GM21619 (cell line): ENCODE measurements around the gene IFI16.
A peak's percentile ranks its signal among the peaks of the same experiment; 100 is the strongest.
"Not testable (repeated sequence)": the region's sequence is repeated elsewhere in the genome, so short reads cannot be mapped to it uniquely, and the experiment has no call there.

Experiments
- ATAC-seq: cut with Tn5 transposase; IDR thresholded peaks from one replicate; pipeline ENCODE4 v1.9.1; 2021; ENCODE audit not compliant: unreplicated experiment

The IFI16 gene

DNA sequence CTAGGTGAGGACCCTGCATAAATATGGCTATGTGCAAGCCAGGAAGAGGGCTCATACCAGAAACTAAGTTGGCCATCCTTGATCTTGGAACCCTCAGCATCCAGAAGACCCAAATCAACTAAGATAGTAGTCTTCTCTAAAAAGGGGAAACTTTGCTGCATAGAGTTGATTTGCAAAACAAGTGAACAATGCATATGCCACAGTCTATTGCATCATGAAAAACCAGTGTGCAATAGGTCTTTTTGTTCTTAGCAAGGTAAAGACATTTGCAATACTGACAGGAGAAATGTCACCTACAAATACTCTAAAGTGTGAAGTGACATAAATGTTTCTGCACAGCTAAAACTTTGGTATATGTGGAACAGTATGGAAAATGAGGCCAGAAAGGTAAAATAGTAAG, 2.0 kb upstream of the IFI16 start:
- no peak for ATAC-seq

- peak; percentile 79 for ATAC-seq
These were observed 941 bp upstream of the IFI16 start for GRCh38 chr1:159008744-159009188.

GRCh38 chr1:159009287-159009686, 420 bp upstream of the IFI16 start:
- ATAC-seq = no peak

- no peak for ATAC-seq
These were observed 684 bp downstream of the IFI16 start for GRCh38 chr1:159010391-159010790.

- ATAC-seq = not testable (repeated sequence)
These were observed 1.3 kb downstream of the IFI16 start for GRCh38 chr1:159011001-159011400.

GRCh38 chr1:159011751-159012150, 2.0 kb downstream of the IFI16 start:
- ATAC-seq = no peak

DNA sequence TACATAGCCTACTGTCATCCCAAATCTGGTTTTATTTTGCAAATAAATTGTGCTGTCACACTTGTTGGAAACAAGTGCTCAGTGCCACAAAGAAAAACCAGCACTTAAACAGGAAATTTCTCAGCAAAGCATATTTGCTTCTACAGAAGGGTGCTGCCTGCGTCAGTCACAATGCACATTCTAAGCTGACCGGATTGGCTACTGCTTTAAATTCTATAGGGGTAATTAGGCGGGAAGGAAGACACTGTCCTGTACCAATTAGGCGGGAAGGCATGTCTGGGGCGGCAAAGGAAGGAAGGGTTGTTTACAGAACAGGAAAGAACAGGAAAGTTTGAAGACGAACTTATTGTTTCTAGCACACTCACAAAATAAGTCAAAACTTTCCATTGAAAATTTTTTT, 2.8 kb downstream of the IFI16 start:
- ATAC-seq = peak; percentile 22

- no peak for ATAC-seq
These were observed 4.4 kb downstream of the IFI16 start for GRCh38 chr1:159014003-159014571.

GRCh38 chr1:159014851-159015250, 5.1 kb downstream of the IFI16 start:
- ATAC-seq = no peak

- peak; percentile 93 for ATAC-seq
These were observed 5.8 kb downstream of the IFI16 start for GRCh38 chr1:159015440-159015909.

DNA sequence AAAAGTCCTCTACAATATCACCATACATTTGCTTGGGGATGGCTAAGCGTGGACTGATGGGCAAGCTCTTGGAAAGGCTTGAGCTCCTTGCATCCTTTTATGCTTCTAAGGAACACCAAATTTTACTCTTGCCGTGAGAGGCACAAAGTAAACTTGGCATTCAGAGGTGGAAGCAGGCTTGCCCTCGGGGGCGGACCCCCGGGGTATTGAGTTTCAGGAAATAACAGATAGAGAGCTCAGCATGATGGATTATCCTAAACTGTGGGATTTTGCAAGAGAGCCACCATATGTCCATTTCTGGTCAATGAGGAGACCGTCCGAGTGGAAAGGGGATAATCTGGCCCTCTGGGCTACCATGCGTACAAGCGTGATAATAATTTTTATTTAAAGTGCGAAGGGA, 14.0 kb downstream of the IFI16 start:
- ATAC-seq = no peak

GRCh38 chr1:159025043-159025442, 15.3 kb downstream of the IFI16 start:
- ATAC-seq = no peak

DNA sequence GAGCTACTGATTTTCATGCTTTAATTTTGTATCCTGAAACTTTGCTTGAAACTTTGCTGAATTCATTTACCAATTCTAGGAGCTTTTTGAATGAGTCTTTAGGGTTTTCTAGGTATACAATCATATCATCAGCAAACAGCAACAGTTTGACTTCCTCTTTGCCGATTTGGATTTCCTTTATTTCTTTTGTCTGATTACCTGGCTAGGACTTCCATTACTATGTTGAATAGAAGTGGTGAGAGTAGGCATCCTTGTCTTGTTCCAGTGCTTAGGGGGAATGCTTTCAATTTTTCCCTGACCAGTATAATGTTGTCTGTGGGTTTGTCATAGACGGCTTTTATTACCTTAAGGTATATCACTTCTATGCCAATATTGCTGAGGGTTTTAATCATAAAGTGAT, 17.1 kb downstream of the IFI16 start:
- ATAC-seq = not testable (repeated sequence)

DNA sequence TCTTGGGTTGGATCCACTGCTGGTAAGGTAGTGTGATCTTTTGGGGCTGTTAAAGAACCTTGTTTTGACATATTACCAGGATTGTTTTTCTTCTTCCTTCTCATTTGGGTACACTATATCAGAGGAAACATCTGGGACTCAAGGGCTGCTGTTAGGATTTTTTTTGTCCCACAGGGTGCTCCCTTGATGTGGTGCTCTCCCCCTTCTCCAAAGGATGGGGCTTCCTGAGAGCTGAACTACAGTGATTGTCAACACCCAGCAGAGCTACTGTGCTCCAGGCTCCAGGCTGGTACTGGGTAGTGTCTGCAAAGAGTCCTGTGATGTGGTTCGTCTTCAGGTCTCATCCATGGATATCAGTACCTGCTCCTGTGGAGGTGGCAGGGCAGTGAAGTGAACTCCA, 20.6 kb downstream of the IFI16 start:
- no peak for ATAC-seq

GRCh38 chr1:159030877-159031447, 21.3 kb downstream of the IFI16 start:
- no peak for ATAC-seq

GRCh38 chr1:159040206-159040605, 30.5 kb downstream of the IFI16 start:
- ATAC-seq = no peak

GRCh38 chr1:159040893-159041724, 31.4 kb downstream of the IFI16 start:
- no peak for ATAC-seq

GRCh38 chr1:159046486-159046885, 36.8 kb downstream of the IFI16 start:
- not testable (repeated sequence) for ATAC-seq

DNA sequence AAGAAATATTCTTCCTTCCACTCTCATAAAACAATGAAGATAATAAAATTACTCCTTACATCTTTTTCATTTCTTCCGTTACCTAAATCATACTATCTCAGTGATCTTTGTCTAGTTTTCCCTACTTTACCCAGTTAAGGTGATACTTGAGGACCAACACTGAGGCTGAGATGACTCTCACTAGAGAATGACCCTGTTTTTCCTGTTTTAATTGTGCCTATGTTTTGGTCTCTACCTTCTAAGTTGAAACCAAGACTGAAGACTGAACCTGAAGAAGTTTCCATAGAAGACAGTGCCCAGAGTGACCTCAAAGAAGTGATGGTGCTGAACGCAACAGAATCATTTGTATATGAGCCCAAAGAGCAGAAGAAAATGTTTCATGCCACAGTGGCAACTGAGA, 41.7 kb downstream of the IFI16 start:
- no peak for ATAC-seq

GRCh38 chr1:159054427-159054826, 44.7 kb downstream of the IFI16 start:
- no peak for ATAC-seq

- no peak for ATAC-seq
These were observed 45.5 kb downstream of the IFI16 start for GRCh38 chr1:159055181-159055641.
